ENCODE results near the gene BCORL1.

Gene BCORL1

GRCh38 chrX:129939986-129940385 is 42.4 kb upstream of the BCORL1 start:
- TF ChIP-seq MAX (IDR thresholded peaks at IDR 0.05; ENCODE audit: low read depth, low read length), result no peak
- TF ChIP-seq MYC (IDR thresholded peaks at IDR 0.05; ENCODE audit: low read depth, low read length), result no peak
- TF ChIP-seq, protein P1, sequence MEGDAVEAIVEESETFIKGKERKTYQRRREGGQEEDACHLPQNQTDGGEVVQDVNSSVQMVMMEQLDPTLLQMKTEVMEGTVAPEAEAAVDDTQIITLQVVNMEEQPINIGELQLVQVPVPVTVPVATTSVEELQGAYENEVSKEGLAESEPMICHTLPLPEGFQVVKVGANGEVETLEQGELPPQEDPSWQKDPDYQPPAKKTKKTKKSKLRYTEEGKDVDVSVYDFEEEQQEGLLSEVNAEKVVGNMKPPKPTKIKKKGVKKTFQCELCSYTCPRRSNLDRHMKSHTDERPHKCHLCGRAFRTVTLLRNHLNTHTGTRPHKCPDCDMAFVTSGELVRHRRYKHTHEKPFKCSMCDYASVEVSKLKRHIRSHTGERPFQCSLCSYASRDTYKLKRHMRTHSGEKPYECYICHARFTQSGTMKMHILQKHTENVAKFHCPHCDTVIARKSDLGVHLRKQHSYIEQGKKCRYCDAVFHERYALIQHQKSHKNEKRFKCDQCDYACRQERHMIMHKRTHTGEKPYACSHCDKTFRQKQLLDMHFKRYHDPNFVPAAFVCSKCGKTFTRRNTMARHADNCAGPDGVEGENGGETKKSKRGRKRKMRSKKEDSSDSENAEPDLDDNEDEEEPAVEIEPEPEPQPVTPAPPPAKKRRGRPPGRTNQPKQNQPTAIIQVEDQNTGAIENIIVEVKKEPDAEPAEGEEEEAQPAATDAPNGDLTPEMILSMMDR (IDR thresholded peaks at IDR 0.05; ENCODE audit: low read depth, low read length), result no peak
- no peak for TF ChIP-seq POLR2A (IDR thresholded peaks at IDR 0.05; ENCODE audit: extremely low read depth, insufficient read length)
- DNase-seq (ENCODE audit: low read depth), result no peak
- H3K4me3 ChIP-seq (ENCODE audit: low read depth, low read length), result no peak overlapping the region

- no peak for DNase-seq (ENCODE audit: low read depth)
- TF ChIP-seq POLR2A (IDR thresholded peaks at IDR 0.05; ENCODE audit: extremely low read depth, insufficient read length) (no peak), MYC (IDR thresholded peaks at IDR 0.05; ENCODE audit: low read depth, low read length) (no peak)
- TF ChIP-seq, protein P1 (IDR thresholded peaks at IDR 0.05; ENCODE audit: low read depth, low read length), result no peak
- no peak overlapping the region for H3K4me3 ChIP-seq (ENCODE audit: low read depth, low read length)
Measured at GRCh38 chrX:129940721-129941120, 41.7 kb upstream of the BCORL1 start.

GRCh38 chrX:129945131-129945530 is 37.3 kb upstream of the BCORL1 start:
- H3K4me3 ChIP-seq (ENCODE audit: low read depth, low read length), result no peak overlapping the region
- DNase-seq (ENCODE audit: low read depth), result no peak
- TF ChIP-seq, protein P1 (IDR thresholded peaks at IDR 0.05; ENCODE audit: low read depth, low read length), result no peak
- no peak for TF ChIP-seq MAX (IDR thresholded peaks at IDR 0.05; ENCODE audit: low read depth, low read length)
- no peak for TF ChIP-seq MYC (IDR thresholded peaks at IDR 0.05; ENCODE audit: low read depth, low read length)
- no peak for TF ChIP-seq POLR2A (IDR thresholded peaks at IDR 0.05; ENCODE audit: extremely low read depth, insufficient read length)

DNA sequence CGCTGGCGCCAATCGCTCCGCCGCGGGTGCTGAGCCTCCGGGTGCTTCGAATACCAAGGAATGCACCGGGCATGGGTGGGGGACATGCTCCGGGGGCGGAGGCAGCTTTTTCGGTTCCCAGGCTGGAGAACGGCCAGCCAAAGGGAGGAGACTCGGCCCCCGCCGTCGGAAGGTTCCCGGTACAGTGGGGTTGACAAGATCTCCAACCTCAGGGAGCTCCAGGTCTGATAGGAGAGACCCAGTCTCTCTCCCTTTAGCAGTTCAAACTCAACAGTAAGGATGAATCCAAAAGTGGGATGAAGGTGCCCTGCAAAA is 29.1 kb upstream of the BCORL1 start:
- TF ChIP-seq, protein P1 (IDR thresholded peaks at IDR 0.05; ENCODE audit: low read depth, low read length), result no peak
- TF ChIP-seq POLR2A (IDR thresholded peaks at IDR 0.05; ENCODE audit: extremely low read depth, insufficient read length), result no peak
- no peak for TF ChIP-seq MAX (IDR thresholded peaks at IDR 0.05; ENCODE audit: low read depth, low read length)
- TF ChIP-seq MYC (IDR thresholded peaks at IDR 0.05; ENCODE audit: low read depth, low read length), result no peak
- no peak overlapping the region for H3K4me3 ChIP-seq (ENCODE audit: low read depth, low read length)

GRCh38 chrX:129953881-129954280 is 28.6 kb upstream of the BCORL1 start:
- TF ChIP-seq MYC (IDR thresholded peaks at IDR 0.05; ENCODE audit: low read depth, low read length), result no peak
- TF ChIP-seq, protein P1 (IDR thresholded peaks at IDR 0.05; ENCODE audit: low read depth, low read length), result no peak
- no peak for TF ChIP-seq POLR2A (IDR thresholded peaks at IDR 0.05; ENCODE audit: extremely low read depth, insufficient read length)
- no peak for TF ChIP-seq MAX (IDR thresholded peaks at IDR 0.05; ENCODE audit: low read depth, low read length)
- no peak overlapping the region for H3K4me3 ChIP-seq (ENCODE audit: low read depth, low read length)
- DNase-seq (ENCODE audit: low read depth), result no peak

More for the DNA sequence above, 29.1 kb upstream of the BCORL1 start:
- DNase-seq (ENCODE audit: low read depth), result no peak

DNA sequence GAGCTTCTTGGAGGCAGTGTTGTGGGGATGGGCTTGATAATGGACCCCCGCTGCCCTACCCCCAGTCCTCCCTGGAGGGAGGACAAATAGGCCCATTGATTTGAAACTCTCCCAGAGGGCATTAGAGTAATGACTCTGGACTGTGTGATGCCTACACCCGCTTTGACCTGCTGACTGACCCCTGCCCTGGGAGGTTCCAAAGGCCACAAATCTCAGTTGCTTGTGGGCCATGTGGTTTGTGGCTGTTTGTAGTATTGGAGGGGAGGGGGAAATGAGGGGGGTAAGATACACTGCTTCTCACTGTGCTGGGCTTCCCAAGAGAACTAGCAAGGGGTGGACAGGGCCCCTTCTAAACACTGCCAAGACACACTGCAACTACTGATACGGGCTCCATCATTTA is 27.6 kb upstream of the BCORL1 start:
- TF ChIP-seq POLR2A (IDR thresholded peaks at IDR 0.05; ENCODE audit: extremely low read depth, insufficient read length) (no peak), MYC (IDR thresholded peaks at IDR 0.05; ENCODE audit: low read depth, low read length) (no peak), MAX (IDR thresholded peaks at IDR 0.05; ENCODE audit: low read depth, low read length) (no peak)
- TF ChIP-seq, protein P1 (IDR thresholded peaks at IDR 0.05; ENCODE audit: low read depth, low read length), result no peak
- H3K4me3 ChIP-seq (ENCODE audit: low read depth, low read length), result no peak overlapping the region
- no peak for DNase-seq (ENCODE audit: low read depth)

Measured in NB4 (cell line).